Measurements from ENCODE around the gene SLC1A2. TPM values are rescaled to one million over a fixed set of nuclear protein-coding genes. Genes with fewer than 3 reads are reported as not detected.

SLC1A2 gene
- polyA plus RNA-seq, 4 donors: 0.27 to 0.92 (median 0.43) TPM

GRCh38 chr11:35377262-35377661 lies 42.1 kb downstream of the SLC1A2 start:
- no peak for DNase-seq (ENCODE audit: low read depth in 4 of 4, low spot score in 2 of 4)

- DNase-seq (ENCODE audit: low read depth in 4 of 4, low spot score in 2 of 4): no peak
These were observed 42.7 kb downstream of the SLC1A2 start for GRCh38 chr11:35376613-35377012.

GRCh38 chr11:35376118-35376510 lies 43.2 kb downstream of the SLC1A2 start:
- DNase-seq (ENCODE audit: low read depth in 4 of 4, low spot score in 2 of 4): no peak

GRCh38 chr11:35375332-35376117 lies 43.8 kb downstream of the SLC1A2 start:
- DNase-seq (ENCODE audit: low read depth in 4 of 4, low spot score in 2 of 4): no peak

- DNase-seq (ENCODE audit: low read depth in 4 of 4, low spot score in 2 of 4): no peak
These were observed 45.9 kb downstream of the SLC1A2 start for GRCh38 chr11:35373284-35373933.

GRCh38 chr11:35372565-35373283 lies 46.6 kb downstream of the SLC1A2 start:
- DNase-seq (ENCODE audit: low read depth in 4 of 4, low spot score in 2 of 4): no peak

- no peak for DNase-seq (ENCODE audit: low read depth in 4 of 4, low spot score in 2 of 4)
These were observed 51.9 kb downstream of the SLC1A2 start for GRCh38 chr11:35367491-35367890.

GRCh38 chr11:35366798-35367197 lies 52.6 kb downstream of the SLC1A2 start:
- no peak for DNase-seq (ENCODE audit: low read depth in 4 of 4, low spot score in 2 of 4)

- DNase-seq (ENCODE audit: low read depth in 4 of 4, low spot score in 2 of 4): no peak
These were observed 53.4 kb downstream of the SLC1A2 start for GRCh38 chr11:35365961-35366360.

- DNase-seq (ENCODE audit: low read depth in 4 of 4, low spot score in 2 of 4): no peak
These were observed 54.0 kb downstream of the SLC1A2 start for GRCh38 chr11:35365395-35365794.

- no peak for DNase-seq (ENCODE audit: low read depth in 4 of 4, low spot score in 2 of 4)
These were observed 55.2 kb downstream of the SLC1A2 start for GRCh38 chr11:35363854-35364780.

GRCh38 chr11:35363246-35363801 lies 56.0 kb downstream of the SLC1A2 start:
- DNase-seq (ENCODE audit: low read depth in 4 of 4, low spot score in 2 of 4): no peak

- DNase-seq (ENCODE audit: low read depth in 4 of 4, low spot score in 2 of 4): no peak
These were observed 56.8 kb downstream of the SLC1A2 start for GRCh38 chr11:35362521-35362980.

- DNase-seq (ENCODE audit: low read depth in 4 of 4, low spot score in 2 of 4): no peak
These were observed 59.3 kb downstream of the SLC1A2 start for GRCh38 chr11:35360055-35360530.

- DNase-seq (ENCODE audit: low read depth in 4 of 4, low spot score in 2 of 4): no peak
These were observed 59.9 kb downstream of the SLC1A2 start for GRCh38 chr11:35359321-35360054.

GRCh38 chr11:35358391-35358790 lies 61.0 kb downstream of the SLC1A2 start:
- no peak for DNase-seq (ENCODE audit: low read depth in 4 of 4, low spot score in 2 of 4)

- DNase-seq (ENCODE audit: low read depth in 4 of 4, low spot score in 2 of 4): no peak
These were observed 61.4 kb downstream of the SLC1A2 start for GRCh38 chr11:35357923-35358322.

GRCh38 chr11:35355102-35355749 lies 64.1 kb downstream of the SLC1A2 start:
- no peak for DNase-seq (ENCODE audit: low read depth in 4 of 4, low spot score in 2 of 4)

GRCh38 chr11:35354644-35355043 lies 64.7 kb downstream of the SLC1A2 start:
- no peak for DNase-seq (ENCODE audit: low read depth in 4 of 4, low spot score in 2 of 4)

Data from left renal cortex interstitium (tissue), 4 donors.